OCI-LY1 (cell line): ENCODE data around the gene CRYBG3.

ENCODE experiments used
- H2AFZ ChIP-seq: fragments of 200-600 bp; sonication (generic), shearing (Covaris generic); 2 replicates; pipeline ENCODE4 v1.6.0; 2014; ENCODE audit warnings: antibody characterized with exemption, mild to moderate bottlenecking, low read length
- H3F3A ChIP-seq: fragments of 200-600 bp; sonication (generic), shearing (Covaris generic); 2 replicates; pipeline ENCODE4 v1.6.0; 2014; ENCODE audit warnings: mild to moderate bottlenecking, antibody characterized with exemption, low read length, moderate library complexity; ENCODE audit not compliant: insufficient read depth
- H3K27ac ChIP-seq: fragments of 200-600 bp; sonication (generic); 2 replicates; pipeline ENCODE4 v1.5.1; 2014; ENCODE audit warnings: low read length, mixed run types, mild to moderate bottlenecking, low read depth; ENCODE audit not compliant: poor library complexity, severe bottlenecking
- H3K27me3 ChIP-seq: fragments of 200-600 bp; sonication (generic); 2 replicates; pipeline ENCODE4 v1.6.0; 2014; ENCODE audit warnings: antibody characterized with exemption, mild to moderate bottlenecking, low read length, moderate library complexity; ENCODE audit not compliant: insufficient read depth
- H3K36me3 ChIP-seq: fragments of 200-600 bp; sonication (generic); 2 replicates; pipeline ENCODE4 v1.6.1; 2014; ENCODE audit warnings: mild to moderate bottlenecking, antibody characterized with exemption, low read length, moderate library complexity, mixed read lengths; ENCODE audit not compliant: insufficient read depth
- H3K4me1 ChIP-seq: fragments of 200-600 bp; sonication (generic); 2 replicates; pipeline ENCODE4 v1.5.1; 2014; ENCODE audit warnings: mild to moderate bottlenecking, low read length, moderate library complexity; ENCODE audit not compliant: insufficient read depth, severe bottlenecking
- H3K4me2 ChIP-seq: fragments of 200-600 bp; sonication (generic), shearing (Covaris generic); 2 replicates; pipeline ENCODE4 v1.6.1; 2014; ENCODE audit warnings: low read length
- H3K4me3 ChIP-seq: fragments of 200-600 bp; sonication (generic); 2 replicates; pipeline ENCODE4 v1.5.1; 2014; ENCODE audit warnings: low read length, low read depth, mild to moderate bottlenecking, mixed read lengths; ENCODE audit not compliant: poor library complexity, severe bottlenecking
- H3K79me2 ChIP-seq: fragments of 200-600 bp; shearing (Covaris generic); 2 replicates; pipeline ENCODE4 v1.6.1; 2016; ENCODE audit warnings: mixed run types, low read length, mixed read lengths; ENCODE audit not compliant: insufficient read depth
- H3K9ac ChIP-seq: fragments of 200-600 bp; sonication (generic), shearing (Covaris generic); 2 replicates; pipeline ENCODE4 v1.6.1; 2014; ENCODE audit warnings: mild to moderate bottlenecking, low read length, mixed read lengths
- H3K9me2 ChIP-seq: fragments of 200-600 bp; sonication (generic), shearing (Covaris generic); 2 replicates; pipeline ENCODE4 v1.6.1; 2014; ENCODE audit warnings: low read depth, mild to moderate bottlenecking, low read length, mixed read lengths
- H3K9me3 ChIP-seq: fragments of 200-600 bp; shearing (Covaris generic); 2 replicates; pipeline ENCODE4 v1.6.1; 2014; ENCODE audit warnings: low read length, mixed read lengths
- H4K20me1 ChIP-seq: fragments of 200-600 bp; sonication (generic), shearing (Covaris generic); 2 replicates; pipeline ENCODE4 v1.6.0; 2016; ENCODE audit warnings: mild to moderate bottlenecking, low read length; ENCODE audit not compliant: insufficient read depth
- CTCF ChIP-seq: fragments of 200-600 bp; sonication (generic), shearing (Covaris generic); IDR thresholded peaks from 2 replicates; pipeline ENCODE4 v1.5.1; 2017; ENCODE audit warnings: mild to moderate bottlenecking, antibody characterized with exemption, low read length, moderate library complexity, mixed read lengths
- EZH2 ChIP-seq: fragments of 200-600 bp; sonication (generic), shearing (Covaris generic); IDR thresholded peaks from 2 replicates; pipeline ENCODE4 v1.8.0; 2017; ENCODE audit warnings: borderline replicate concordance, mixed run types, mild to moderate bottlenecking, antibody characterized with exemption, low read length, moderate library complexity, mixed read lengths

CRYBG3 gene

GRCh38 chr3:97916576-97916975 lies 94.8 kb downstream of the CRYBG3 start:
- H3K79me2 ChIP-seq: no peaks in the 10 kb centered on the region
- no peaks in the 10 kb centered on the region for H4K20me1 ChIP-seq
- no peak overlapping the region for H3K4me3 ChIP-seq
- H3K36me3 ChIP-seq: no peaks in the 10 kb centered on the region
- H3K9me3 ChIP-seq: no peaks in the 10 kb centered on the region
- no peaks in the 10 kb centered on the region for H3F3A ChIP-seq
- no peak for TF ChIP-seq EZH2
- no peak for TF ChIP-seq CTCF
- H3K4me1 ChIP-seq: no peaks in the 10 kb centered on the region
- no peak overlapping the region for H3K27ac ChIP-seq
- H3K27me3 ChIP-seq: no peaks in the 10 kb centered on the region
- H2AFZ ChIP-seq: no peak overlapping the region
- H3K4me2 ChIP-seq: no peak overlapping the region
- no peaks in the 10 kb centered on the region for H3K9me2 ChIP-seq
- H3K9ac ChIP-seq: no peak overlapping the region

- Histone ChIP-seq H3K9me2 (no peaks in the 10 kb centered on the region), H3K79me2 (no peaks in the 10 kb centered on the region), H3K4me1 (no peaks in the 10 kb centered on the region), H3K27ac (no peak overlapping the region), H3F3A (no peaks in the 10 kb centered on the region), H4K20me1 (no peaks in the 10 kb centered on the region), H3K9me3 (no peaks in the 10 kb centered on the region), H3K4me2 (no peak overlapping the region), H3K27me3 (no peaks in the 10 kb centered on the region), H2AFZ (no peak overlapping the region), H3K36me3 (no peaks in the 10 kb centered on the region), H3K9ac (no peak overlapping the region), H3K4me3 (no peak overlapping the region)
- TF ChIP-seq CTCF (no peak), EZH2 (no peak)
Measured at GRCh38 chr3:97917813-97918536, 96.2 kb downstream of the CRYBG3 start.

GRCh38 chr3:97927704-97928103 lies 105.9 kb downstream of the CRYBG3 start:
- no peak overlapping the region for H3K4me2 ChIP-seq
- no peak overlapping the region for H2AFZ ChIP-seq
- TF ChIP-seq CTCF (no peak), EZH2 (no peak)
- no peaks in the 10 kb centered on the region for H3K9me2 ChIP-seq
- no peaks in the 10 kb centered on the region for H3K79me2 ChIP-seq
- no peaks in the 10 kb centered on the region for H3F3A ChIP-seq
- no peaks in the 10 kb centered on the region for H3K36me3 ChIP-seq
- H3K9ac ChIP-seq: no peak overlapping the region
- H3K9me3 ChIP-seq: no peaks in the 10 kb centered on the region
- H3K4me1 ChIP-seq: no peaks in the 10 kb centered on the region
- H3K27me3 ChIP-seq: no peaks in the 10 kb centered on the region
- no peaks in the 10 kb centered on the region for H4K20me1 ChIP-seq
- no peak overlapping the region for H3K27ac ChIP-seq
- no peak overlapping the region for H3K4me3 ChIP-seq
